Stimulated activated CD8-positive, alpha-beta memory T cell treated with anti-CD3 and anti-CD28 coated beads, Interleukin-7, amount 100 ng/mL, for 48 hours (primary cell): Measurements from ENCODE around the gene WHRN.

Experiments
- DNase-seq, 2 donors: peaks; one replicate each; pipeline ENCODE4 v3.0.0-alpha.2; 2020; ENCODE audit warnings: low read depth in 1 of 2; ENCODE audit errors: extremely low read depth in 1 of 2

WHRN gene

GRCh38 chr9:114386361-114386885 lies 118.8 kb downstream of the WHRN start:
- no peak for DNase-seq

DNA sequence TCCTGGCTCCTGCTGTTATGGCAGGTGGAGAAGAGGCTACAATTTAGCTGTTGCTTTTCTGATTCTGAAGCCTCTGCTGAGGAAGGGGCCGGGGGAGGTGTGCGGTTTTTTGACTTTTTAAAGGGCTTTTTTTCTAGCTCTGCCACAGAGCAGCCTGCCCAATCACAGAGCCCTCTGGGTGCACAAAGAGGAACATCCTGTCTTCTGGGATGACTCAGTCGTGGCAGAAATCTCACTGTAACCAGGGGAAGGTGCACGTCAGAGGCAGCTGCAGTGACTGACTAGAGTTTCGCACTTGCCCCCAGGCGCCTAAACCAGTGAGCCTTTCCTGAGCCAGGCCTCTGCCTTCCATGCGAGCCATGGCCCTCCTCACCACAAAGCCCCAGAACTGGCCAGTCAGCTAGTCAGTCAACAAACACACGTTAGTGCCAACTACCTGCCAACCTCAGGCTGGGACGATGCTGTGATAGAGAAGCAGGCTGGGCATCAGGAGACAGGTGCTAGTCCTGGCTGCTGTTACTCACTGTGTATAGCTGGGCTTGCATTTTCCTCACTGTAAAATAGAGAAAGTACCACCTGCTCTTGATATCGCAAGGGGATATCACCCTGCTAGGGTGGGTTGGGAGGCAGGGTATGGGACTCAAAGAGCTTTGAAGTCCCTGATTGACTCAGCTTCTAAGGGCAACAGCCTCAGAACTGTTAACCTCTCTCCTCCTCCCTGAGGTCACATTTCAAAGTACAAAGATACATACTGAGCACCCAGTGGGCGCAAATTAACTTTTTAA lies 119.7 kb downstream of the WHRN start:
- peak; percentile 76 to 94 for DNase-seq

DNA sequence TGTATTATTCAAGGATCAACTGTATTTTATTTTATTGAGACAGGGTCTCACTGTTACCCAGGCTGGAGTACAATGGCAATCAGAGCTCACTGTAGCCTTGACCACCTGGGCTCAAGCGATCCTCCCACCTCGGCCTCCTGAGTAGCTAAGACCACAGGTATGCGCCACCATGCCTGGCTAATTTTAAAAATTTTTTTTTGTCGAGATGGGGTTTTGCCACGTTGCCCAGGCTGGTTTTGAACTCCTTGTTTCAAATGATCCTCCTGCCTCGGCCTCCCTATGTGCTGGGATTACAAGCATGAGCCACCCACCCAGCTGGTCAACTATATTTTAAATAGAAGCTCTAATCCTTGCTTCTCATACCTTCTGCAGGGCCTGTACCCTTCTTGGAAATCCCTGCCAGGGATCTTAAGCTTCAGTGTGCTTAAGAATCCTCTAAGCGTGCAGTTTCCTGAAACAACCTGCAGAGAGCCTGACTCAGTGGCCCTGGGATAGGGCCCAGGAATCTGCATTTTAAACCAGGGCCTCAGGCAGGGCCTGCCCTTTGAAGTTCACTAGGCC lies 120.4 kb downstream of the WHRN start:
- DNase-seq = no peak

DNA sequence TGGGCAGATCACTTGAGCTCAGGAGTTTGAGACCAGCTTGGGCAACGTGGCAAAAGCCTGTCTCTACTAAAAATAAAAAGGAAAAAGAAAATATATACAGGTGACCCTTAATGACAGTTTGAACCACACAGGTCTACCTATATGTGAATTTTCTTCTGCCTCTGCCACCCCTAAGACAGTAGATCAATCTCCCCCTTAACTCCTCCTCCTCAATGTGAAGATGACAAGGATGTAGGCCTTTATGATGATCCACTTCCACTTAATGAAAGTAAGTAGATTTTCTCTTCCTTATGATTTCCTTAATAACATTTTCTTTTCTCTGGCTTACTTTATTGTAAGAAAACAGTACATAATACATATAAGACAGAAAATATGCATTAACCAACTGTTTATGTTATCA lies 120.9 kb downstream of the WHRN start:
- DNase-seq = no peak

DNA sequence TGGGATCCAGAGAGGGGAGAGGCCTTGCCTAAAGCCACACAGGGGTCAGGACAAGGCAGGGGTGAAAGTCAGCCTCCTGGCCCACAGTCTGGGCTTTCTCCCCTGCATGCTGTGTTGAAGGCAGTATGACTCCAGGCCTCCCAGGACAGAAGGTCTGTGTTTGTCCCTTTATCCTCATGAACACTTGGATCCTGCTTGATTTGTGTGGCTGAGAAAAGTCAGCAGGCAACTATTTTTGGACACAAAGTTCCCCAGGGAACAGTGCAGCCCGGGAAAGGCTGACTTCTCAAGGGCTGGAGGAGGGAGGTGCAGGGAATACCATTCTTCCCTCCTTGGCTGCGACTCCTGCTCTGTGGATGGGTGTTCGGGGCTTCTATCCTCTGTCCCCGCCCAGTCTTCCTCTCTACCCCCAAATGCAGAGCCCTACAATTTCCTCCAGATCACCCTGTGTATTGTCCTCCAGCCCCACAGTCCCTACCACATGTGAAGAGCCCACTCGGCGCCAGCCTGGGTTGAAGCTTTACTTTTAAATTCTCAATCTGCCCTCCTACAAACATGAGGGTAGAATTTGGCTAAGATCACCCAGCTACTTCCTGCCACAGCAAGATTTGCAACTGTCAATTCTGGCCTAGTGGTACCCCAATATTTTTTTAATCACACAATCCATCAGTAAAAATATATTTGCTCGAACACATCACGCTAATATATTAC lies 121.6 kb downstream of the WHRN start:
- no peak for DNase-seq

DNA sequence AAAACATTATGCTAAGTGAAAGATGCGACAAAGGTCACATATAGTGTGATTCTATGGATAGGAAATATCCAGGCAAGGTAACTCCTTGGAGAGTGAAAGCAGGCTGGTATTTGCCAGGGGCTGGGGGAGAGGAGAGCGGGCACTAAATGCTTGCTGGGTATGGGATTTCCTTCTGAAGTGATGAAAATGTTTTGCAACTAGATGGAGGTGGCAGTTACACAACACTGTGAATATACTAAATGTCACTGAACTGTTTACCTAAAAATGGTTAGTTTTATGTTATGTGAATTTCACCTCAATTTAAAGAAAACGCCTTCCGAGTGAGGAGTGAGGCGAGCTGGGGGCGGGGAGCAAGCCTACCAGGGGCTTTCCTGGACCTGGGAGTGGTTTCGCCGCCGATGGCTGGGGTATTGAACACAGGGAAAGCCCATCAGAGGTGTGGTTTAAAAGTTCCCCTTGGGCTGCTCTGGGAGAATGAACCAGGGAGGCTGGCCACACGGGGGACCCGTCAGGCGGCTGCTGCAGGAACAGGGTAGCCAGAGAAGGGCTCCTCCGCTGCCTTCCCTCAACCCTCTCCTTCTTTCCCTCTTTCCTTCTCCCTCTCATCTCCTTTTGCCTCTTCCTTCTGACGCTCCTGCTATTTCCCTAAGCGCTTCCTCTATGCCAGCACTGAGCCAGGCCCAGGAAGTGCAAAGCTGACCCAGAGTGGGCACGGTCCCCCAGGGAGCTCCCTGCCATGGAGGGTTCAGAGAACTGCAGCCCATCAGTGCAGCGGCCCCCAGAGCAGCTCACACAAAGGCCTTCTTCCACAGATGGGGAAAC lies 122.4 kb downstream of the WHRN start:
- peak in 1 of 2 donors; percentile 76 for DNase-seq

GRCh38 chr9:114378883-114379282 lies 126.4 kb downstream of the WHRN start:
- DNase-seq = no peak

DNA sequence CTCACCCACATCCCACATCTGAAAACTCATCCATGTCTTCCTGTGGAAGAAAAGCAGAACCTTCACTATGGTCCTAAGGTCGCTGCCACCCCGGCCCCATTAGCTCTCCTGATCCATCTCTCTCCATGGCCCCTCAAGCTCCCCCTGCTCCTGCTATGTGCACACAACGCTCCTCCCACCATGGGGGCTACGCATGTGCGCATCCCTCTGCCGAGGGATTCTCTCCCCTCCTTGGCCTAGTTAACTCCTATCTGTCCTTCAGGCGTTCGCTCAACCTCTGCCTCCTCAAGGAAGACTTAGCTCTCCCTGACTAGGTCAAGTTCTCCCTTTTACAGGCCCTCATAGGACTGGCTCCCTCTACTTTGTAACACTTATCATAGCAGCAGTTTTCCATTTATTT lies 127.3 kb downstream of the WHRN start:
- no peak for DNase-seq

DNA sequence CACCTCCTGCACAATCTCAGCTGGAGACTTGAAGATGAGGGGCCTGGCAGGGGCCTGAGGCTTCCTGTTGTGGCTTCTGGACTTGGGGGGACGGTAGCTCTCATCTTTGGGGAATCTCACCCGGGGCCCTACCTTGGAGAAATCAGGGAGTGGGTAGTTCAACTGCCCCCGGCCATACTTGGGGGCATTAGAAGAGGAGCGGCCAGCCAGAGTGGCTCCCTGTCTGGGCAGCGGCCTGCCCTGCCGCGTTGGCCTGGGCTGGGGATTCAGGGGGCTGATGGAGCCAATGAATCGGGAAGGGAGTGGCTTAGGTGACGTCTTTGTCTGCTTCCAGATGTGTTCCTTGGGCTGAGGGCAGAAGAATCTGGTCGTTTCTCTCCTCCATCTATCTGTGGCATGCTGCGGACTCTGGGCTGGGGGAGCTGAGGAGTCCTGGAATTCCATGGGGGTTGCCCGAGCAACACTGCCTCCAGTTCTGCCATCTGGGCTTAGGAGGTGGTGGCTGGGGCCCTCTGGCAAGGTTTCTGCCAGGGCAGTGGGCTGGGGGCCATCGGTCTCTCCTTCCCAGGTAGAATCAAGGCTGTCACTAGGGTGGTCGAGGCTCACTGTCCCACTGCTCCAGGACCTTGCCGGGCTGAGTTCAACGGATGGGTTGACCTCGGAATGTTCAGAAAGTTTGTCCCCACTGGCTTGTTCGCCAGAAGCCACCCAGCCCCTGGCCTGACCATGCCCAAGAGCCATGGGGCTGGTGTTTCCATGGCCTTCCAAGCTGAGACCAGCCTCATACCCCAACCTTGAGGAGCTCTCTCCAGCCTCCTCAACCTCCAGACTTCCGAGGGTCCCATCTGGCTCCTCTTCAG lies 128.5 kb downstream of the WHRN start:
- DNase-seq = no peak

GRCh38 chr9:114375386-114376175 lies 129.7 kb downstream of the WHRN start:
- DNase-seq = no peak

DNA sequence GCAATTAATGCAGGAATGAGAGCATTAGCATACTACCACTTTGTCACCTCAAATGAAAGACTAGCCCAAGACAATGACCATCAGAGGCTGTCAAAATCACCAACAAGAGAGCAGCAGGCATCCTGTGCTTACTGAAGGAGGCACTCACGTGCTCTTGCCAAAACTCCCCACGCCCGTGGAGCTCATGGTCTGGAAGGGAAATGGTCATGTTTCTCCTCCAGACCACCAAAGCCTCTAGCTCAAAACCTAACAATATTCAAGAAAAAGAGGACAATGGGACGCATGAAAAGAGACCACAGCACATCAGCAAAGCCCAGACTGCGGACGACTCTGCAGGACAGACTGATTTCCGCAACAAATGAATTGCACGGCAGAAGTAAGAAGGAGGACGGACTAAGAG lies 130.3 kb downstream of the WHRN start:
- DNase-seq = no peak

DNA sequence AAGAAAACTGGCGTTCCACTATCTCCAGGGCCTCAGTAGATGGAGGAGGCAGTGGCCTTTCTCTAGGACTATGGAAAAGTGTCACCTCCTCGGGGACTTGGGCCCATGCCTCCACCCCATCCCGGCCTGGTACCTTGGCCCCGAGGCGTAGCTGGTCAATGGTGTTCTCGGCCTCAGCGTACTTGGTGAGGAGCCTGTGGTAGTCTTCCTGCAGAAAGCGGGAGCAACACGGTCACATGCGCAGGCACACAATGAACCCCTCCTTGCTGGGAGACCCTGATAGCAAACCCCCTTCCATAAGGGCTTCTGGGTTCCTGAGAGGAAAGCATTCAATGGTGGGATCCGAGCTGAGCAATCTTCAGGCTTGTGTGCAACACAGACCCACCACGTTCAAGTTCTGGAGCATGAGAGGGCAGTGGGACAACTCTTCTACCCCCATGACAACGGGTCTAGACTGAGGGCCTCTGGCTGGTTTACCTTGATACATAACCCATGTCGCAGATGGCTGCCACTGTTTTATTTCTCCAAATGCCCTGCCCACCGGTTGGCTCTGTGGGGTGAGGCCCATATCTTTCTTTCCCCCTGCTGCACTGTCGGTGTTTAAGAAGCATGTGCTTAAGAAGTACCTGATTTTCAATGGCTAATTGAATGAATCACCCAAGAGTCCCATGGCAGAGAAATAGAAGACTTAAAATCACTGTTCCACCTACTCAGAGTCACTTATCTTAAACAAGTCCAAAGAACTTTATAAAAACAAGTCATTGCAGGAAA lies 131.1 kb downstream of the WHRN start:
- DNase-seq = no peak

- DNase-seq = peak; percentile 69 to 87
Measured at GRCh38 chr9:114372921-114373448, 132.3 kb downstream of the WHRN start.

DNA sequence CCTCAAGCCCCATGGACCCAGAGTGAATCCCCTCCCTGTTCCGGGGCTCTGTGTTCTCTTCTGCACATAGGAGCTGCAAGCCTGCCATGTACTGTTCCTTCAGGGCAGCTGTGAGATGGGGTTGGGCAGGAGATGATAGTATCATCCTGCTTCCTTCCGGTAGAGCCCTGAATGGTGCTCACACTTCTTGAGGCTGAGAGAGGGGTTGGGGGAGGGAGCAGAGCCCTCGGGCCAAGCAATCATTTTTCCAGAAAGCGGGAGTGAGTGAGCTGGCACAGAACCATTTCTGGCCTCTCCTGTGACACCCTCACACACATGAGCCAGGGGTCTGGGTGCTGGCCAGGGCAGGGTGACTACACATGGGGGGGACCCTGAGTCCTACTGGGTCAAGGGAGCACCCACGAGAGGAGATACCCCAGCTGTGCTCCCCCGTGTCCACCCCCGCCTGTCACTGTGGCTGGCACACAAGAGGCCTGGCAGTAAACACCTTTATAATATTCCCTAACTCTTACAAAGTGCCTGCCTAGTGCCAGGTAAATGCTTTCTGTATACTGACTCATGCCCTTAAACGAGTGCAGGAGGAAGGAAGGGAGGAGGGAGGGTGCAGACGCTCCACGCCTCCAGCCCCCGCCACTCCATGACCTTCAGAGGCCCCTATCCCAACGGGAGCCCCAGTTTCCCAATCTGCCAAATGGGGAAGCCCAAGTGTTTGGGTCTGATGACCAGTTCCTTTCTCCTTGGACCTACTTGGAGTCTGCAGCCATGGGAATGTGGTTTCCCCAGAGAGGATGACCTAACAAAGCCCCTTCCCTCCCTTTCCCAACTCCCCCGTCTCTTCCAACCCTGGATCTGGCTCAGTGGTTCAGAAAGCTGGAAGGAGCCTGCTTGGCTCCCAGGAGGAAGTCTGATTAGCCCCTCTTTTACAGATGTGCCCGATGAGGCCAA lies 133.0 kb downstream of the WHRN start:
- DNase-seq = no peak

DNA sequence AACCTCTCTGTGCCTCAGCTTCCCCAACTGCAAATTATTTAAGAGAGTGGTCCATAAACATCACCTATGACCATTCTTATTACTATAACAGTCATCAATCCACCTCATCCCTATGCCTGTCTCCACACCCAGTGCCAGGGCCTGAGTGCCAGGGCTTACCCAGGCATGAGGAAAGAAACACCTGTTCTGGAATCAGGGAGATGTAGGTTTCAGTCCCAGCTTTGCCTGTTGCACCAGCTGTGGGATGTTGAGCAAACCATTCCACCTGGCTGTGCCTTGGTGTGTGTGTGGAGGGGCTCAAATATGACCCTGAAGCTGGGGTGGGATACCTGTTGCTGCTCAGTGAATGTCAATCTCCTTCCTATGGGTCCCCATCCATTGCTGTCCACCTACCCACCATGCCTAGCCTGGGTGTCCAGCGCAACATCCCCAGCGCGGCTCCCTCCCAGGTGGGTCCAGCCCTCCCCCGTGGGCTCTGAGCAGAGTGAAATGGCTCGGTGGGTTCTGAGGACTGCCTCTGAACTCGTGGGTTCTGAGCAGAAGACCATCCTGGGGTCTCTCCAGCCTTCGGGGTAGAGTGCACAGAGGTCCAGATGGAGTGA lies 133.8 kb downstream of the WHRN start:
- DNase-seq = no peak

DNA sequence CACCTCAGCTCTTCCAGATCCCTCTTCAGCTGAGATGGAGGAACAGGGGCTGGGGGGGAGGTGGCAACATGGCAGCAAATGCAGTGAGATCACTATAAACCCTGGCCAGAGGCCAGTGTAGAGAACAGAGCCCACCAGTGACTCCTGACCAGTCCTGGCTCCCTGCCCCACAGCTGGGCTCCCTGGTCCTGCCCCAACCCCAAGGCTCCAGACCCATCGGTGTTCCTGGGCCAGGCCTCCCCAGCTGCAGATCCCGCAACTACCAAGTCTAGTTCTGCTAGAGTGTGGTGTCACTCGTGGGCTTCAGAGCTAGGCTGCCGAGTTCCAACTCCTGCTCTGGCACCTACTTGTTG lies 134.3 kb downstream of the WHRN start:
- no peak for DNase-seq
